Activated CD4-positive, alpha-beta T cell treated with anti-CD3 and anti-CD28 coated beads, Interleukin-10, Interleukin-2, amounts not matched to agents 100 ng/mL and 50 ng/mL, durations not matched to agents 16 hours and 8 hours (primary cell): ENCODE data around the gene KSR1.
"Not testable (repeated sequence)": the region's sequence is repeated elsewhere in the genome, so short reads cannot be mapped to it uniquely, and the experiment has no call there.

Experiments used
- DNase-seq: peaks from one replicate; pipeline ENCODE4 v3.0.0-alpha.2; 2020

KSR1 gene

DNA sequence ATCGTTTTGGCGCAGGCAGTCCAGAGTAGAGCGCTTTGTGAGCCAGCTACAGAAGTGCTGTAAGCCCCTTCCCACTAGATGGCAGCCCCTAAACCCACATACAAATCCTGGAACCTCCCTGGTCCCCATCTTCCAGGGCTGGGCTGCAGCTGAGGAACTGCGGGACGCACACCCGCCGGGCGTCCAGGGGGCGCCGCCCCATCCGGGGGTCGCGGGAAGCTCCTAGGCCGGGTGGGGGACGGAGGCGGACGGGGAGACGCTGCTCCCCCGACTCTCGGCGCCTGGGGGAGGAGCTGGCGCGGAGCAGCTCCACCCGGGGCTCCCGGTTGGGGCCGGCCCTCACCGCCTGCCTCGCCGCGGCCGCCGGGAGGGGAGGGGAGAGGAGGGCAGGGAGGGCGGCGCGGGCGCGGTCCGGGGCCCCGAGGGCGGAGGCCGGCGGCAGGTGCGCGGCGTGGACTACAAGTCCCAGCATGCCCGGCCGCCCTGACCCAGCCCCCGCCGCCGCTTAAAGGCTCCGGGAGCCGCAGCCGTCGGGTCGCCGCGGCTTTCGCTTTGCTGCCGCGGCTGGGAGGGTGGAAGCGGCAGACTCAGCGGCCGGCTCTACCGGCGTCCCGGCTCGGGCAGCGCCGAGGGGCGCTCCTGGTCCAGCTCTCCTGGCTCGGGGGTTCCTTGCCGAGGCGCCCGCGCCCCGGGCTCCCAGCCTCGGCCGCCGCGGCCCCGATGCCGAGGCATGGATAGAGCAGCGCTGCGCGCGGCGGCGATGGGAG, at the start of gene KSR1:
TSS of gene KSR1 (plus strand) at position 535 of the 767 bp plus-strand sequence. CDS start at position 731, 196 bp downstream.
- peak; percentile 89 for DNase-seq

DNA sequence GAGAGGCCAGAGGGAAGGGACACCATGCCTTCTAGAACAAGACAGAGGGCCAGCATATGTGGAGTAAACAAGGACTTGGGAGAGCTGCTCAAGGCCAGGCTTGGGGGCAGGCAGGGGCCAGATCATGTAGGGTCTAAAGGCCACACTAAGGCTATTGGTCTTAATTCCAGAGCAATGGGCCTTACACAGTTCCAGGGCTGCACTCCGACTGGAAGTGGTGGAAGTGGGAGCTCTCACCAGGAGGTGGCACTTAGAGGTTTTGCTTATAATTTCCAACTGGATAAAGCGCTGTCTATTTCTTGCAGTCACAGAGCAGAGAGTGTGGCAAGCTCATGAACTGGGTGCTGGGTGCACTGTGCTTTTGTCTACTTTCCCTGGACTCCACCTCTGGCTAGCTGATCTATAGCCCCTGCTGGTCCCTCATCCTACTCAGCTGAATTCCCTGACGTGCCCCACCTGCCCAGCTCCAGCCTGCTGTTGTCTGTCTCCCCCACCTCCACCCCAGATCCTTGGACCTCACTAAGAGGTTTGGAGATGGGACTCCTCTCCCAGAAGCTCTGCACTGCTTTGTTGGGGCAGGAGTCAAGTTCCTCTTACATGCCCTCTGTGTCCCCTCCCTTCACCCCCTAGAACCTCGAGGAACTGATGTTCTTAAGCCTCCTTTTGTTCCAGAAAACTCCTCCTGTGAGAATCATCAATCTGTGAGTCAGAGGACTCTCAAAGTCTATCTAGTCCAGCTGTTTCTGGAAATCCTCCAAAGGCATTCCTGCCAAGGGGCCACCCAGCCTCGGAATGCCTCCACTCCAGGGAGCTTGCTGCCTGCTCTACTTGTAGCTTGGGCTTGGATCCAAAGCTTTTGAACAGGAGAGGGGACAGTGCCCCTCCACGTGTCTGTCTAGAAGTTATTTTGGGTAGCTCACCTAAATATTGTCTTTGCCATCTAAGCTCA, 48.1 kb upstream of the KSR1 start:
- DNase-seq: no peak

DNA sequence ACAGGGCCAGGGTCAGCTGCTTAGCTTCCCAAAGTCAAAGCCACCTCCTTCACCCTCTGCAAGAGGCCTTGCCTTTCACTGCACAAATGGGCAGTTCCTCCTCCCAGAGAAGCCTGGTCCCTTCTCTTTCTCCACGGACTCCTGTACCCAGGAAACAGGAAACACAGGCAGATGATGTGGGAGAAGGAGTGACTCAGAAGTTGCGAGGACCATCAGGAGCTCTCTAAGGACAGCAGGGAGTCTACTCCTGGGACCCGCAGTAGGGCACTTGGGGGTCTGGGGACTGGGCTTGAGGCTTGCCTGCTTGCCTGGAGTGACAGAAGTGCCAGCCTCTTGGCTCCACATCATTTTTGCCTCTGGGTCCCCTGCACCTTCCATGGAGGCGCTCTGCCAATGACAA, 47.4 kb upstream of the KSR1 start:
- no peak for DNase-seq

DNA sequence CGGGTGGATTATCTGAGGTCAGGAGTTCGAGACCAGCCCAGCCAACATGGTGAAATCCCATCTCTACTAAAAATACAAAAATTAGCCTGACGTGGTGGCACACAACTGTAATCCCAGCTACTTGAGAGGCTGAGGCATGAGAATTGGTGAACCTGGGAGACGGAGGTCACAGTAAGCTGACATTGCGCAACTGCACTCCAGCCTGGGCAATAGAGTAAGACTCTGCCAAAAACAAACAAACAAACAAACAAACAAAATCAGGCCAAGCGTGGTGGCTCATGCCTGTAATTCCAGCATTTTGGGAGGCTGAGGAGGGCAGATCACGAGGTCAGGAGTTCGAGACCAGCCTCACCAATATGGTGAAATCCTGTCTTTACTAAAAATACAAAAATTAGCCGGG, 44.1 kb upstream of the KSR1 start:
- DNase-seq: not testable (repeated sequence)

DNA sequence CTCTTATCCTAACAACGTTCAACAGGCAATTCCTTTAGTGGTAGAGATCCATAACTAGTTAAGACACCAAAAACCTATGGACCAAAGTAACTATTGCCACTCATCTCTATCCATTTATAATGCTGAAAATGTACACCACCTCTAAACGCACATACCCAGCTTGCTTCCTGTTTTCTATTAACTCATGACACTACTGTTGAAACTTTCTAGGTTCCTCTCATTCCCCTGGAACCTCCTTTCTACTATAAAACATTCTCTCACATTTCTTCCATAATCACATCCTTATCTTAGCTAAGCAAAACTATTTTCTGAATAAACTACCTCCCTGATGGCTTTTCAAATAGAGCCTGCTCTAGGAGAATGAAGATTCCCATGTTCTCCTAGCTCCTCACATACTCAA, 42.9 kb upstream of the KSR1 start:
- no peak for DNase-seq

DNA sequence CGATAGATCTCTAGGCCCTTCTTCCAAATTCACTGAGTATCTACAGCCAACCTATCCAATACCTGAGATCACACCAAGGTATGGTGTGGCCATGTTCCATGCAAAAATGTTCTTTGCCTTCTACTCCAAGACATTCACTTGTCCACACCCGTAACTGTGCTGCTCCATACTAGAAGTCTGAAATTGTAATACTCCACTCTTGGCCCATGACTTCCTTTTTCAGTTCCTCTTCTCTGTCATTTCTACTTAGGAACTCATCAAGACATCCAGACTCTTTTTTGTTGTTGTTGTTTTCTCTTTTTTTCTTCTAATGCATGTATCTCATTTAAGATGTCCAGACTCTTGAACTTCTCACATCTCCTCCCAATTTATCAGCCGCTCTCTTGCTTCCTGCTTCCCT, 42.5 kb upstream of the KSR1 start:
- DNase-seq: no peak

DNA sequence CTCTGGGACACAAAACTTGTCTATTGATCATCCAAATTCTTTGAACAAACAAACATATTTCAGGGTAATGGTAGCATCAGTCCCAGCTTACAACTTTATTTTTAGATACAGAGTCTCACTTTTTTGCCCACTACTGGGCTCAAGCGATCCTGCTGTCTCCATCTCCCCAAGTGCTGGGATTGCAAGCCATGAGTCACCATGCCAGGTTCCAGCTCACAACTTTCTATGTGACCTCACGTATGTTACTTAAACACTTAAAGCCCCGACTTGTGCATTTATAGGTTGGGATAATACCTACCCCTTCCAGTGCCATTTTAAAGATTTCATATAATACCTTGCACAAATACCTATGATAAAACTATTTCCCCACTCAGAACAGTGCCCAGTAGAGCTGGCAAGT, 42.0 kb upstream of the KSR1 start:
- no peak for DNase-seq

DNA sequence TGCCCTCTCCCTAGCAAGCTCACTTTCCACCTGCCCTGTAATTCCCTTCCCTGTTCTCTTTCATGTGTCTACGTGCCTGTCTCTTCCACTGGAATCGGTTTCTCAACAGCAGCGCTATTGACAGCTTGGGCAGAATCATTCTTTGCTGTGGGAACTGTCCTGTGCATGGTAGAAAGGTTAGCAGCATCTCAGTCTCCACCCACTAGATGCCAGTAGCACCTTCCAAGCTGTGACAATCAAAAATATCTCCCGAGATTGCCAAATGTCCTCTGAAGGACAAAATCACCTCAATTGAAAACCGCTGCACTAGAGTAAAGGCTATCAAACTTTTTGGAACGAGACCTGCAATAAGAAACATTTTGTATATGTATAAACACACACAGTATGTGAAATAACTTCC, 41.6 kb upstream of the KSR1 start:
- no peak for DNase-seq

DNA sequence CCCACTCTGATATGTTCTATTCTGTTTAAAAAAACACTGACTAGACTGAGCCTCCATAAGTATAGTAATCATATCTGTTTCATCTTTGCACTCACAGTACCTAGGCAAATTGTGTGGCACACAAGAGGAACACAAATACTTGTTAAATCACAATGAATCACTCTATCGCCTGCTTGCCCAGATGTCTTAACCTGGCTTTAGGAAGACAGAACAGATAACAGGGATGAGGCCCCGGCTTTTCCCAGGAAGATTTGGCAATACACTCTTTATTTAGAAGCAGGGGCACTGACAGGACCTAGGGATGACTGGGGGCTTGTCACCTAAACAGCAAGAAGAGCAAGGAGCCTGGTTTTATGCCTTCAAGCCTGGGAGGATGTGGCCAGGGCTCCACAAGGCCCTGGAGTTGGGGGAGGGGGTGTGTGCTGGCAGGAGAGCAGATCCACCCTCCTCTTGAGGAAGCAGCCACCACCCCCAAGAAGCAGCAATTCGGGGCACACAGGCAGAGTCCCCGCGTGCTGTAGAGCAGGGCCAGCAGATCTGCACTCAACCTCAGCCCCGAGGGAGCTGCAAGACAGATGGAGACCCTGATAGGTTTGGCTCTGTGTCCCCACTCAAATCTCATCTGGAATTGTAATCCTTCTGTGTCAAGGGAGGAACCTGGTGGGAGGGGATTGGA, 41.0 kb upstream of the KSR1 start:
- no peak for DNase-seq

DNA sequence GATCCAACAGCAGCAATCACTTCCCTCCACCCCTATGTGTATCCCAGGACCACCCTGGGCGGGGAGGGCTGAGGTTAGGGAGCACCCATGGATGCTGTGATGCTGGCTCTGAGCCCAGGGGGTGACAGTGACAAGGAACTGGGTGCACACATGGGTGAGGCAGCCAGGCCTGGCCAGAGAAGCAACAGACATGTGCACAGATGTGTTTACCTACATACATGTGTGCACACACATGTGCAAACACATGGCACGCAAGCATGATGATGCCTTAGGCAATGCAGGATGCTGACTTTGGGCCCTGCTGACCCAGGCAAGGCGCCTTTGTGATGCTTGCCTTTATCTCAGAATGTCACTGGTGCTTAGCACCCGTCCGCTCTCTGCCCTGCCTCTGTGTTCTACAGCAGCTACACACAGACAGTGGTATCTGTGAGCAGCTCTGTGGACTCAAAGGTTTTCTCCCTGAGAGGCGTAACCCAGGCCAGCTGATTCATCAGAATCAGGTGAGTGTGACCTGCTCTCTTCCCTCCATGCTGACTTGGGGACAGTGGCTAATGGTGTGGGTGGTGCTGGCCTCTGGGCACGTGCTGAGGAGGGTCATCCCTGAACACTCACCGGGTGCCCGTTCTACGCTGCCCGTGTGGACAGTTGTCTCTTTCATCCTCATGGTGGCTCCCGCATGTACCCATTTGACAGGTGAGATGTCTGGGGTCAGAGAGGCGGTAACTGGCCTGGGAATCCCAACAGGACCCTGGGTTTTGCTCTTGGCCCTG, 38.5 kb upstream of the KSR1 start:
- DNase-seq: no peak

DNA sequence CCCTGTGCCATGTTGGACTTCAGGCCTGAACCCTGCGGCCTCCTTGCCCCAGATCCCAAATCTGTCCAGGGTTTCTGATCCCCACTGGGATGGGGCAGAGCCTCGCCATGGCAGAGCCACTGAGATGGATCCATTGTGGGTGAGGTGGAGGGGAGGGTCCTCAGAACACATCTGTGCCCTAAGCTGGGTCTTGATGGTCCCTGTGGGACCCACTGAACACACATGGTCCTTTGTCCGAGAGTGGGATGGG, 38.0 kb upstream of the KSR1 start:
- DNase-seq: no peak

DNA sequence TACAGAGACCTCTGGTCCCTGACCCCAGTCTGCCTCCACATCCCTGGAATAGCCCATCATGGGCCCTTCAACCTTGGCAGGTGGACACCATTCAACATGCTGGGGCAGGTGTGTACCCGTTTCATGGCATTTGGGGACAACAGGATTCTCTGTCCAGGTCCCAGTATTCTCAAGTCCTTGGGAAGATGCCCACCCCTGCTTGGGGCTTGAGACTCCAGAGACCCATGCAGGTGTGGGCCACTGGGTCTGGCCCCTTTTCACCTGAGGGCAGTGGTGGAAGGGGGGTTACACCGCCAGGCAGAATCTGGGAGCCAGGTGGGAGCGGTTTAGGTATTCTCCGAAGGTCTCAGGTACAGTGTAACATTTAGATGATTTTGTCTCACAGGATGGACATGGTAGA, 37.1 kb upstream of the KSR1 start:
- no peak for DNase-seq

DNA sequence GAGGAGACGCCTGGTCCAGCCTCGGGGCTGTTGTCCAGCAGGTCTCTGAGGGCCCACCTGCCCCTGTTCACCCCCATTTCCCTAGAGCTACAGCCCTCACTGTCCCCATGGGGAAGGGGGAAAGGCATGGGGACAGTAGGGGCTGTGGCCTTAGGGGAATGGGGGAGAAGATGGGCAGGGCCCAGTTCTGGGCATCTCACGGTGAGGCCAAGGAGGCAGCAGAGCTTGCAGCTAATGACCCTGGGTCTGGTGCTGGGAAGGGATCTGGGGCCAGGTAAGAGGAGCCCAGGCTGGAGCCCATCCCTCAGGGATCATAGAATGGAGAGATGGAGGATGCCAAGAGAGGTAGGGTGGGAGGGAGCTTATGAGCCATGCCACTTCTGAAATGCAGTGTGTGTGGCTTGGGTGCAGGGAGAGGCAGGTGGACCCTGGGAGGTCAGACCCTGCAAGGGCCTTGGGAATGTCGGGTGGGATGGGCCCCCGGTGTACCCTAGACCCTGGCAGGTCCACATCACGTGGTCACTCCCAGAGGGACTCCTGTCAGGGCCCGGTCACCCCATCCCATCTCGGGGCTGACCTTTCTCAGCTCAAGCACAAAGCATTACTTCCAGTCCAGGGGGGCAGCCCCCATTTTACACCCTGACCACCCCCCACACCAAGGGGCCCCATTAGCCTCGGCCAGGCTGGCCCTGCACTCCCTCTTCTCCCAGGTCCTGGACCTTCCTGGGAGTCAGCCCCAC, 35.9 kb upstream of the KSR1 start:
- DNase-seq: no peak

DNA sequence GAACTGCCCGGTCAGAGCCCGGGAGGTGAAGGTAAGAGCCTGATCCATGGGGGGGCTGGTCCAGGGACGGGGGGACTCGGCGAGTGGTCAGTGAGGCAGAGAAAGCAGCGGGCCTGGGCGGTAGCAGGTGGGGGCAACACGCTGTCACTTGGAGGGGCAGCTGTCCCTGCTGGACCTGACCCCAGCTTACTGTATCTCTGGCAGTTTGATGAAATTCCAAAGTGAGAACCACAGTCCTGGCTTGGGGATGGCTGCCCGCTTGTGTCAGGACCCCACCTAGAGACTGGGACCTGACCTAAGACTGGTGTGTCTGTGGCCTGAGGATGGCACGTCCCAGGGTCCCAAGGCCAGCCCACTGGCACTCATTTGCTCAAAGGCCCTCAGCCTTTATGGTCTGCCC, 35.1 kb upstream of the KSR1 start:
- no peak for DNase-seq

DNA sequence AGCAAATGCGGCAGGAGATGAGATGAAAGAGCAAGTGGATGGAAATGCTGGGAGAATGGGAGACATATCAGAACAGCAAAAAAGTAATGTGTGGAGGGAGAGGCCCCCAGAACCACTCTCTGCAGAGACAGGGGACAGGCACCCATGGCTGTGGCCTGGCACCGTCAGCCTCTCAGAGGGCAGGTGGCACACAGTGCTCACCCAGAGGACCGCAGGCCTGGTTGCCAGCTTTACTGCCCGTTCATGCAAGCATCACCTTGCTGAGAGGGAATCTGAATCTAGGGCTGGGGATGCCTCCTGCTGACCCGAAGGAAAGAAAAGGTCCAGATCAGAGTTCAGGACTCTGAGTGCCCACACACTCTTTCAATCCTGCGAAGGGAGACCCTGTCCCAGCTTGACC, 34.6 kb upstream of the KSR1 start:
- not testable (repeated sequence) for DNase-seq

DNA sequence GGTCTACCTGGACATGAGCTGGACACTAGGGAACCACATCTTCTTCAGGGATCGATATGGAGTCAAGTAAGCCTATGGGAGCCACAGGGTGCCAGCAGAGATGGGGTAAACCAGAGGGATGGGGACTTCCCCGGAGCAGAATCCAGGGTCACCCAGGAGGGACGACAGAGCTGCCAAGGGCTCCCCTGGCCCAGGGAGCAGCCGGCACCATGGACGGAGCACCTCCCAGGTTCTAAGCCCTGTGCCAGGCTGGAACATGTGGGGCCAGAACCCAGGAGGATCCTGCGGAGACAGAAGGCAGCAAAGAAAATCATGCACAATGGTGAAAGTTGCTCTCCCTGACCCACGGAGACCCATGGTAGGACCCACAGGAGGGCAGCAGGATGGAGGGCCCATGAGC, 33.6 kb upstream of the KSR1 start:
- DNase-seq: no peak

DNA sequence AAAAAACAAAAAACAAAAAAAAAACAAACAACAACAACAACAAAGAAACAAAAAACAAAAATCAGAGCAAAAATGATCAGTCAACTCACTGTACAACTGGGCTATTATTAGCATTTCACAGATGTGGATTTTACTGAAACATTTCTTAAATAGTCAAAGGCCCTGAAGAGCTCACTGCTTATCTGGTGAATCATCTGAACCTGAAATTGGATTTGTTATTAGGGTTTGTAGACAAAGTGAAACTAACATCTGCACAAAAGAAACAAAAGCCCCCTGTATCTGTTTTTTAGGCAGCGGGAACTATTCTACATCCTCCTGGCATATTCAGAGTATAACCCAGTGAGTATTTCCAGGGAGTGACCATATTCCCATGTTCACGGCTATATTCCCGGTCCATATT, 32.6 kb upstream of the KSR1 start:
- DNase-seq: no peak

DNA sequence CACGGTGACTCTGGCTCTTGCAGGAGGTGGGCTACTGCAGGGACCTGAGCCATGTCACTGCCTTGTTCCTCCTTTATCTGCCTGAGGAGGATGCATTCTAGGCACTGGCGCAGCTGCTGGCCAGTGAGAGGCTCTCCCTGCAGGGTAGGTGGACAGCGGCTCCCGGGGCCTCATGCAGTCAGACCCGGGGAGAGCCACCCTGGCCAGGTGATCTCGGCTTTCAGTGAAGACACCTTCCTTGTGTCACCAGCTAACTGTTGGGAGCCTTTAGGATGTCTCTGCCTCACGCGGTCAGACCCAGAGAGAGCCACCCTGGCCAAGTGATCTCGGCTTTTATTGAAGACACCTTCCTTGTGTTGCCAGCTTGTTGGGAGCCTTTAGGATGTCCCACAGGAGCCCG, 31.7 kb upstream of the KSR1 start:
- DNase-seq: no peak

DNA sequence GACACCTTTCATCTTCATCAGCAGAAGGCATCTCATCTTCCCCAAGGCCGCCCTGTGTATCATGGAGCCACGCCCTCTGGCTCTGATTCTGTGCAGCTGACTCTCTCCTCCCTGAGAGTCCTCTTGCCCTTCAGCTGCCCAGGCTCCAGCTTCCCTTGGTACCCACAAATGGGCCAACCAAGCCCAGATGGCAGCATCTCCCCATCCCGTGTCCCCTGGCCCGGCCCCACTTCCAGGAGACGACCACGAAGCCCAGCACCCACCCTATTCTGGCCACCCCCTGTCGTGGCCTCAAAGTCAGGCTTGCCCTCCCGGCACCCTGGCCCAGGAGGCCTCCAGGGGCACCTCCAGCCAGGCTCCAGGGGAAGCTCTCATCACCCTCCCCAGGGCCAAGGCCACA, 31.3 kb upstream of the KSR1 start:
- DNase-seq: no peak

DNA sequence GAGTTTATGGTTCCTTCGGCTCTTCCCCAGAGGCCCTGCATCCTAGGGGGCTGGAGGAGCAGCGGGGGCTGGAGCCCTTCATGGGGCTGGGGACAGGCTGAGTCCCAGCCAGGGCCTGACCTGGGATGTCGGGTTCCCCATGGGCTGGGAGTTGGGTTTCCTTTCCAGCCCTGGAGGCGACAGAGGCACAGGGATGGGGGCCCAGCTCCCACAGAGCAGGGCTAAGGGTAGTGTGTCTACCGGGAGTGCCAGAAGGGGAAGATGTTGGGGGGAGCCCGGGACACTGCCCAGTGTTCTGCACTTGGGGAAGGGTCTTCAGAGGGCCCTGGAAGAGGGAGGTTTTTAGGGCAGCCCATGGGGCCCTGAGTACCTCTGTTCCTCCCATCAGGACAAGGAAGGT, 30.7 kb upstream of the KSR1 start:
- not testable (repeated sequence) for DNase-seq

DNA sequence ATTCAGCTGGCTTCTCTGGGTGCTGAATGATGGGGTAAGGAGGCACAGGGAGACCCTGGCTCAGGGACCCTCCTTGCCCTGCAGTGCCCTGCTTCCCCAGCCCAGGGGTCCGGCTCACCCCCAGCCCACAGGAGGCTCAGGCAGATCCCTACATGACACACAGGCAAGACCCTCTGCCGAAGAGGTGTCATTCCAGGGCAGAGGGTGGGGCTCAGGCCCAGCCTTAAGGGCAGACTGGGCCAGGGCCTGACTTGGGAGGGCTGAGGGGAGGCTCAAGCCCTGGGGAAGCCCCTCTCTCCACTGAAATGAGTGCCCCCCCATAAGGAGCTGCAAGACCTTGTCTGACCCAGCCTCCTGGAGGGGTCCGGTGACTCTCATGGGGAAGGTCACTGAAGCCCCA, 30.3 kb upstream of the KSR1 start:
- no peak for DNase-seq

DNA sequence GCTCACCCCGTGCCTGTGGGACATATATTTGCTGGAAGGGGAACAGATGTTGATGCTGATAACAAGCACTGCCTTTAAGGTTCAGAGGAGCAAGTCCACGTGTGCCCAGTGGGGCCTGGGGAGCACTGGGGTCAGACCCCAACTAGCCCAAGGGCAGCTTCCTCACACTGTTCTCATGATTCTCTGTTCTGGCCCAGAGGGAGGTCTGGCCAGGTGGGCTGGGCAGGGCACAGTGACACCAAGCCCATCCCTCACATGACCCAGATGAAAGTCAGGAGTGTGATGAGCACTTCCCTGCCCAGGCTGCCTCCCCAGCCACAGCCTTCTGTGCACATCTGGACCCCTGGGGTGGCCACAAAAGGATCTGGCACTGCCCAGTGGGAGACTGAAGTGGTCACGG, 29.8 kb upstream of the KSR1 start:
- not testable (repeated sequence) for DNase-seq
